B cell (primary cell): ENCODE data around the gene CIAO2B. TPM values are rescaled to one million over a fixed set of nuclear protein-coding genes. Genes with fewer than 3 reads are reported as not detected.

Source experiments
- ATAC-seq: fragments of 200-7000 bp; cut with Tn5 transposase; one replicate; pipeline ENCODE4 v1.10.0; 2021; ENCODE audit warnings: low read depth, mild to moderate bottlenecking, moderate number of reproducible peaks, moderate library complexity
- CTCF ChIA-PET: fragments of 350-600 bp; sonication (Branson Sonifier 250); formaldehyde crosslinking; loops from one replicate; lab custom pipeline; 2021; ENCODE audit warnings: antibody characterized with exemption, inconsistent platforms; lab: Charles Lee
- POLR2A ChIA-PET: fragments of 350-600 bp; sonication (Branson Sonifier 250); formaldehyde crosslinking; loops from one replicate; lab custom pipeline; 2021; ENCODE audit warnings: antibody characterized with exemption; lab: Charles Lee
- DNase-seq: peaks from one replicate; pipeline ENCODE4 v3.0.0; 2013
- H2AFZ ChIP-seq: 2 replicates; pipeline ENCODE4 v1.6.1; 2012; ENCODE audit warnings: mild to moderate bottlenecking, low read depth, low read length; ENCODE audit not compliant: insufficient read depth, poor library complexity, severe bottlenecking
- H3K27ac ChIP-seq, 2 donors: 1 replicate in 1 of 2; 2 replicates in 1 of 2; pipeline ENCODE4 v1.5.1; 2012 to 2013; ENCODE audit warnings: low read length in 2 of 2, mild to moderate bottlenecking in 2 of 2, moderate library complexity in 1 of 2
- H3K27me3 ChIP-seq, 4 experiments: fragments of 200-600 bp in 1 of 4; sonication (generic) in 1 of 4; replicated peaks in 1 of 4; 1 replicate in 2 of 4; 2 replicates in 2 of 4; pipeline versions ENCODE4 v1.6.1 to v1.7.0; 2013 to 2016; ENCODE audit warnings: low read length in 3 of 4, mild to moderate bottlenecking in 2 of 4, mixed read lengths in 1 of 4, moderate library complexity in 1 of 4; ENCODE audit not compliant: insufficient read depth in 4 of 4, control insufficient read depth in 3 of 4; ENCODE audit errors: control extremely low read depth in 1 of 4
- H3K36me3 ChIP-seq, 2 experiments: replicated peaks in 1 of 2; 1 replicate in 1 of 2; 2 replicates in 1 of 2; pipeline versions ENCODE4 v1.6.1 to v1.7.1; 2013; ENCODE audit warnings: low read length in 1 of 2; ENCODE audit not compliant: insufficient read depth in 2 of 2, control insufficient read depth in 1 of 2; ENCODE audit errors: control extremely low read depth in 1 of 2, extremely low read depth in 1 of 2
- H3K4me1 ChIP-seq, 2 donors: fragments of 200-600 bp in 1 of 2; sonication (generic) in 1 of 2; 1 replicate in 1 of 2; 2 replicates in 1 of 2; pipeline versions ENCODE4 v1.5.1 to v1.6.1; 2013 to 2017; ENCODE audit warnings: low read length in 2 of 2; ENCODE audit not compliant: control insufficient read depth in 2 of 2, insufficient read depth in 2 of 2
- H3K4me2 ChIP-seq: replicated peaks from 2 replicates; pipeline ENCODE3; 2012; ENCODE audit warnings: mild to moderate bottlenecking, low read depth, low read length; ENCODE audit not compliant: poor library complexity, severe bottlenecking
- H3K4me3 ChIP-seq, 5 experiments: fragments of 200-600 bp in 1 of 5; sonication (generic) in 1 of 5; 1 replicate in 3 of 5; 2 replicates in 2 of 5; pipeline versions ENCODE4 v1.5.1 to v1.7.0; 2011 to 2016; ENCODE audit warnings: low read length in 4 of 5, mild to moderate bottlenecking in 4 of 5, low read depth in 2 of 5, control low read depth in 1 of 5, moderate library complexity in 1 of 5; ENCODE audit not compliant: insufficient read depth in 1 of 5; ENCODE audit errors: control extremely low read depth in 1 of 5, extremely low read depth in 1 of 5
- H3K79me2 ChIP-seq: fragments of 200-600 bp; sonication (generic); one replicate; pipeline ENCODE4 v1.6.0; 2016; ENCODE audit warnings: low read length; ENCODE audit not compliant: control insufficient read depth, insufficient read depth
- H3K9ac ChIP-seq: fragments of 200-600 bp; sonication (generic); 2 replicates; pipeline ENCODE4 v1.6.1; 2017; ENCODE audit warnings: mild to moderate bottlenecking, low read length, moderate library complexity
- H3K9me3 ChIP-seq, 3 donors: one replicate each; pipeline versions ENCODE4 v1.6.1 to v1.7.1; 2013; ENCODE audit warnings: low read length in 2 of 3; ENCODE audit not compliant: control insufficient read depth in 2 of 3, insufficient read depth in 1 of 3; ENCODE audit errors: control extremely low read depth in 1 of 3
- H4K20me1 ChIP-seq: 2 replicates; pipeline ENCODE4 v1.6.0; 2012; ENCODE audit warnings: mild to moderate bottlenecking, low read length; ENCODE audit not compliant: insufficient read depth, control insufficient read depth, poor library complexity, severe bottlenecking
- H3K27ac Mint-ChIP-seq: one replicate; pipeline ENCODE4 v1.8.0; 2021; ENCODE audit warnings: mixed read lengths
- H3K27me3 Mint-ChIP-seq: one replicate; pipeline ENCODE4 v1.8.0; 2021; ENCODE audit warnings: mixed read lengths
- H3K4me1 Mint-ChIP-seq: one replicate; pipeline ENCODE4 v1.8.0; 2021; ENCODE audit warnings: mixed read lengths
- H3K4me3 Mint-ChIP-seq: one replicate; pipeline ENCODE4 v1.8.0; 2021; ENCODE audit warnings: mixed read lengths
- H3K9me3 Mint-ChIP-seq: one replicate; pipeline ENCODE4 v1.8.0; 2022; ENCODE audit warnings: mixed read lengths; ENCODE audit not compliant: insufficient read depth
- CTCF ChIP-seq: fragments of 200-600 bp; IDR thresholded peaks from one replicate; pipeline ENCODE4 v1.8.0; 2022; ENCODE audit warnings: antibody characterized with exemption, mild to moderate bottlenecking
- EZH2 ChIP-seq: IDR thresholded peaks from 2 replicates; pipeline ENCODE4 v1.6.1; 2012; ENCODE audit warnings: borderline replicate concordance, low read depth, mild to moderate bottlenecking, moderate library complexity, low read length; ENCODE audit not compliant: insufficient read depth, poor library complexity, severe bottlenecking
- WGBS: methylation state at CpG from one replicate; pipeline ENCODE4 v1.1.5; 2013; ENCODE audit warnings: missing lambda C conversion rate; ENCODE audit not compliant: insufficient coverage; 5-methylcytosine and 5-hydroxymethylcytosine counted together
- intact Hi-C: fragments of 100-400 bp; cut with micrococcal nuclease; formaldehyde crosslinking; loops from one replicate; pipeline ENCODE4 v1.10.0; 2022
- polyA minus RNA-seq: library from RNA; depleted of rRNA, polyadenylated mRNA; stranded (reverse); fragments of >200 nt; gene quantifications from 2 replicates; pipeline ENCODE4 v1.2.3, GENCODE V29; 2012
- polyA plus RNA-seq: library from polyadenylated mRNA; depleted of rRNA; stranded (reverse); fragments of >200 nt; gene quantifications from 2 replicates; pipeline ENCODE4 v1.2.3, GENCODE V29; 2012
- total RNA-seq, 2 donors: library from RNA; stranded (reverse); fragments of 120-200 nt in 1 of 2; gene quantifications; 1 replicate in 1 of 2; 2 replicates in 1 of 2; pipeline versions ENCODE4 v1.2.3 to v1.2.4, GENCODE V29; 2013 to 2022

The CIAO2B gene
- total RNA-seq (55.4 and 60.6 TPM in 2 replicates), polyA plus RNA-seq (139 and 159 TPM in 2 replicates), polyA minus RNA-seq (71.1 and 74.8 TPM in 2 replicates)
- total RNA-seq (2013): 61.9 TPM

- Histone ChIP-seq H3K36me3 (peaks cover 0 to 15% of the 10 kb centered on the region in 2 experiments), H2AFZ (peak within 1 kb of the TSS; percentile 96), H3K4me3 (peak within 1 kb of the TSS; percentile 89 to 94 (median 92)), H3K27me3 (no peaks in the 10 kb centered on the region), H3K9me3 (no peaks in the 10 kb centered on the region), H3K9ac (peak within 1 kb of the TSS; percentile 95), H3K79me2 (peaks cover 26% of the 10 kb centered on the region), H3K4me1 (peaks cover 24 to 33% of the 10 kb centered on the region in 2 donors), H4K20me1 (peaks cover 14% of the 10 kb centered on the region), H3K4me2 (peak within 1 kb of the TSS; percentile 88), H3K27ac (peak within 1 kb of the TSS; percentile 86 to 92)
- TF ChIP-seq CTCF: no peak
- TF ChIP-seq EZH2: no peak
- H3K9me3 Mint-ChIP-seq: no peaks in the 10 kb centered on the region
- CTCF ChIA-PET: interaction anchor here (1.0 to 1.2 kb wide), 2 partner anchors 11 to 22 kb away, joined by 3 read pairs; no protein-coding TSS in a partner anchor
- intact Hi-C loops: loop anchor here (1.0 to 5.0 kb wide), 2 partner anchors 13 to 52 kb away; partner anchors contain the start of gene PDP2
- peak within 1 kb of the TSS; percentile 98 for H3K27ac Mint-ChIP-seq
- H3K4me3 Mint-ChIP-seq: peak within 1 kb of the TSS; percentile 99
- DNase-seq (peak; percentile 94), ATAC-seq (peak; percentile 86)
- under 1% methylated on average over 76 of the region's 76 CpGs for WGBS
- POLR2A ChIA-PET: interaction anchor here (0.6 to 0.7 kb wide), 2 partner anchors 40 to 293 kb away, joined by 3 read pairs; no protein-coding TSS in a partner anchor
- H3K27me3 Mint-ChIP-seq: no peaks in the 10 kb centered on the region
- H3K4me1 Mint-ChIP-seq: peaks cover 54% of the 10 kb centered on the region
Measured at GRCh38 chr16:66934138-66934838, at the start of gene CIAO2B. Gene CIAO2B, minus strand, starts transcription at chr16:66934402. Its CDS starts 38 bp downstream, at chr16:66934364.

- TF ChIP-seq EZH2: no peak
- TF ChIP-seq CTCF: no peak
- H3K27me3 Mint-ChIP-seq: no peaks in the 10 kb centered on the region
- Histone ChIP-seq H3K9me3 (no peaks in the 10 kb centered on the region), H3K79me2 (no peaks in the 10 kb centered on the region), H3K27me3 (no peaks in the 10 kb centered on the region), H2AFZ (no peak overlapping the region), H3K9ac (no peak overlapping the region), H3K4me1 (no peaks in the 10 kb centered on the region), H3K36me3 (no peaks in the 10 kb centered on the region), H3K4me2 (no peak overlapping the region), H4K20me1 (no peaks in the 10 kb centered on the region), H3K4me3 (no peak overlapping the region), H3K27ac (no peak overlapping the region)
- no peaks in the 10 kb centered on the region for H3K9me3 Mint-ChIP-seq
- ChIA-PET POLR2A (no interaction called here), CTCF (interaction anchor here (0.8 to 1.6 kb wide), 3 partner anchors 10 to 172 kb away, joined by 3 to 4 read pairs (median 3); no protein-coding TSS in a partner anchor)
- 90% methylated on average over 3 of the region's 9 CpGs for WGBS
- no peaks in the 10 kb centered on the region for H3K4me1 Mint-ChIP-seq
- ATAC-seq (no peak), DNase-seq (no peak)
- intact Hi-C loops: no loop called here
- H3K27ac Mint-ChIP-seq: no peak overlapping the region
- no peak overlapping the region for H3K4me3 Mint-ChIP-seq
Measured at GRCh38 chr16:66983033-66983432, 48.8 kb upstream of the CIAO2B start.
